ENCODE data around the gene CLCN2. TPM values are rescaled to one million over a fixed set of nuclear protein-coding genes. Genes with fewer than 3 reads are reported as not detected.
A peak's percentile ranks its signal among the peaks of the same experiment; 100 is the strongest.

CLCN2 gene
- total RNA-seq, 1 donor from 2014 or later = 2.9 TPM

GRCh38 chr3:184336547-184337398, 24.6 kb downstream of the CLCN2 start:
- intact Hi-C loops (cut with DNase I) = loop anchor here (10.0 kb wide), 1 partner anchor 322 kb away; the partner anchor contains the start of gene ABCC5
- ATAC-seq (peak; percentile 47), DNase-seq (ENCODE audit: missing footprints) (peak; percentile 27)

GRCh38 chr3:184335661-184336546, 25.5 kb downstream of the CLCN2 start:
- peak; percentile 64 for ATAC-seq
- DNase-seq (ENCODE audit: missing footprints) = peak; percentile 95
- intact Hi-C loops (cut with DNase I) = loop anchor here (2.0 to 10.0 kb wide), 2 partner anchors 15 to 321 kb away; partner anchors contain the start of gene ABCC5

- no peak for DNase-seq (ENCODE audit: missing footprints)
- intact Hi-C loops (cut with DNase I) = loop anchor here (2.0 to 10.0 kb wide), 2 partner anchors 14 to 320 kb away; partner anchors contain the start of gene ABCC5
These were observed 26.1 kb downstream of the CLCN2 start for GRCh38 chr3:184335291-184335660.

GRCh38 chr3:184334470-184335158, 26.8 kb downstream of the CLCN2 start:
- ATAC-seq (no peak), DNase-seq (ENCODE audit: missing footprints) (peak; percentile 33)
- intact Hi-C loops (cut with DNase I) = loop anchor here (2.0 to 10.0 kb wide), 2 partner anchors 14 to 320 kb away; partner anchors contain the start of gene ABCC5

More at GRCh38 chr3:184335291-184335660, 26.1 kb downstream of the CLCN2 start:
- no peak for ATAC-seq

GRCh38 chr3:184333700-184334099, 27.7 kb downstream of the CLCN2 start:
- no peak for ATAC-seq
- DNase-seq (ENCODE audit: missing footprints) = peak; percentile 15
- intact Hi-C loops (cut with DNase I) = loop anchor here (2.0 to 10.0 kb wide), 2 partner anchors 13 to 319 kb away; partner anchors contain the start of gene ABCC5

- intact Hi-C loops (cut with DNase I) = loop anchor here (10.0 kb wide), 1 partner anchor 318 kb away; the partner anchor contains the start of gene ABCC5
- ATAC-seq = no peak
- peak; percentile 13 for DNase-seq (ENCODE audit: missing footprints)
These were observed 28.2 kb downstream of the CLCN2 start for GRCh38 chr3:184333190-184333589.

GRCh38 chr3:184332370-184333090, 28.9 kb downstream of the CLCN2 start:
- no peak for ATAC-seq

GRCh38 chr3:184328516-184328915, 32.9 kb downstream of the CLCN2 start:
- intact Hi-C loops (cut with DNase I) = no loop called here
- DNase-seq (ENCODE audit: missing footprints) = no peak
- no peak for ATAC-seq

More at GRCh38 chr3:184332370-184333090, 28.9 kb downstream of the CLCN2 start:
- intact Hi-C loops (cut with DNase I) = loop anchor here (10.0 kb wide), 1 partner anchor 318 kb away; the partner anchor contains the start of gene ABCC5
- DNase-seq (ENCODE audit: missing footprints) = peak; percentile 27

GRCh38 chr3:184327171-184327570, 34.2 kb downstream of the CLCN2 start:
- DNase-seq (ENCODE audit: missing footprints) (no peak), ATAC-seq (no peak)
- intact Hi-C loops (cut with DNase I) = no loop called here

- ATAC-seq (no peak), DNase-seq (ENCODE audit: missing footprints) (no peak)
- intact Hi-C loops (cut with DNase I) = no loop called here
These were observed 35.6 kb downstream of the CLCN2 start for GRCh38 chr3:184325715-184326369.

- ATAC-seq (no peak), DNase-seq (ENCODE audit: missing footprints) (no peak)
- intact Hi-C loops (cut with DNase I) = no loop called here
These were observed 36.1 kb downstream of the CLCN2 start for GRCh38 chr3:184325269-184325668.

- intact Hi-C loops (cut with DNase I) = no loop called here
- no peak for ATAC-seq
- no peak for DNase-seq (ENCODE audit: missing footprints)
These were observed 37.7 kb downstream of the CLCN2 start for GRCh38 chr3:184323696-184324095.

GRCh38 chr3:184322731-184323487, 38.5 kb downstream of the CLCN2 start:
- no peak for DNase-seq (ENCODE audit: missing footprints)
- no peak for ATAC-seq
- intact Hi-C loops (cut with DNase I) = no loop called here

- DNase-seq (ENCODE audit: missing footprints) (no peak), ATAC-seq (no peak)
- intact Hi-C loops (cut with DNase I) = loop anchor here (2.0 kb wide), 1 partner anchor 13 kb away; no protein-coding TSS in a partner anchor
These were observed 39.7 kb downstream of the CLCN2 start for GRCh38 chr3:184321666-184322065.

GRCh38 chr3:184320104-184320445, 41.3 kb downstream of the CLCN2 start:
- intact Hi-C loops (cut with DNase I) = loop anchor here (2.0 kb wide), 1 partner anchor 15 kb away; no protein-coding TSS in a partner anchor
- ATAC-seq (peak; percentile 92), DNase-seq (ENCODE audit: missing footprints) (peak; percentile 98)

- DNase-seq (ENCODE audit: missing footprints) = no peak
- no peak for ATAC-seq
- intact Hi-C loops (cut with DNase I) = no loop called here
These were observed 44.2 kb downstream of the CLCN2 start for GRCh38 chr3:184317201-184317600.

- no peak for DNase-seq (ENCODE audit: missing footprints)
- ATAC-seq = no peak
- intact Hi-C loops (cut with DNase I) = no loop called here
These were observed 44.6 kb downstream of the CLCN2 start for GRCh38 chr3:184316792-184317191.
